Ectodermal cell (in vitro differentiated cells): ENCODE measurements around the gene LRRC4.

Source experiments
- H3K27ac ChIP-seq: 2 replicates; pipeline ENCODE4 v1.7.0; 2013; ENCODE audit warnings: mild to moderate bottlenecking, low read depth, low read length; ENCODE audit not compliant: insufficient read depth, poor library complexity, severe bottlenecking
- H3K27me3 ChIP-seq: 2 replicates; pipeline ENCODE4 v1.7.0; 2013; ENCODE audit warnings: mild to moderate bottlenecking, low read length; ENCODE audit not compliant: insufficient read depth, control insufficient read depth, poor library complexity, severe bottlenecking
- H3K36me3 ChIP-seq: one replicate; pipeline ENCODE4 v1.7.0; 2013; ENCODE audit warnings: low read length; ENCODE audit not compliant: control insufficient read depth, insufficient read depth
- H3K4me1 ChIP-seq: one replicate; pipeline ENCODE4 v1.7.0; 2013; ENCODE audit warnings: low read length; ENCODE audit not compliant: control insufficient read depth, insufficient read depth
- H3K4me3 ChIP-seq: 2 replicates; pipeline ENCODE4 v1.7.0; 2013; ENCODE audit warnings: low read depth, low read length, control low read depth; ENCODE audit not compliant: insufficient read depth
- H3K9me3 ChIP-seq: 2 replicates; pipeline ENCODE4 v1.7.0; 2013; ENCODE audit warnings: mild to moderate bottlenecking, low read length, moderate library complexity; ENCODE audit not compliant: control insufficient read depth
- WGBS, 2 experiments: methylation state at CpG; one replicate each; pipeline ENCODE4 v1.1.7; 2013; ENCODE audit warnings: missing lambda C conversion rate in 2 of 2; 5-methylcytosine and 5-hydroxymethylcytosine counted together

The LRRC4 gene

DNA sequence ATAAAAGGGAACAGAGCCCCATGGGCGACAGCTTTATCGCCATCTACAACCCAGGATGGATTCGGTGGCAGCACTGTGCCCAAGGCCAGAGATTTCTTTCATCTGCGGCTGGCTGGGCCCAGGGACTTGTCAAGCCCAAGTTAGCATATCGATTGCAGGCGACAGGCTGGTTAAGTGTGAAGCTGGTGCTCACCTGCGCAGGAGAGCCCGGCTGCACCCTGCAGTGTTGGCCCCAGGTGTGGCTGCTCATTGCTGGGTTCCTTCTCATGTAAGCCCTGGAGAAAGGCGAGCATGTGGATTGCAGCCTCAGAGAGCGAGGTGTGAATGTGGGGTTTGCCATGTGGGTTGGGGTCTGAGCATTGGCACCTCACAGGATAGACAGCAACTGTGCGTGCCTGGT is 40.6 kb upstream of the LRRC4 start:
- peaks cover 26% of the 10 kb centered on the region for H3K4me1 ChIP-seq
- no peaks in the 10 kb centered on the region for H3K27me3 ChIP-seq
- WGBS, 2 experiments: 87 to 89% methylated on average over 11 of the region's 11 CpGs
- H3K4me3 ChIP-seq: no peak overlapping the region
- H3K36me3 ChIP-seq: no peaks in the 10 kb centered on the region
- H3K27ac ChIP-seq: no peak overlapping the region
- no peaks in the 10 kb centered on the region for H3K9me3 ChIP-seq

GRCh38 chr7:128071376-128071775 is 40.1 kb upstream of the LRRC4 start:
- peaks cover 24% of the 10 kb centered on the region for H3K4me1 ChIP-seq
- H3K9me3 ChIP-seq: no peaks in the 10 kb centered on the region
- no peaks in the 10 kb centered on the region for H3K27me3 ChIP-seq
- no peaks in the 10 kb centered on the region for H3K36me3 ChIP-seq
- no peak overlapping the region for H3K27ac ChIP-seq
- no peak overlapping the region for H3K4me3 ChIP-seq
- 94 to 98% methylated on average over 6 of the region's 6 CpGs for WGBS, 2 experiments

DNA sequence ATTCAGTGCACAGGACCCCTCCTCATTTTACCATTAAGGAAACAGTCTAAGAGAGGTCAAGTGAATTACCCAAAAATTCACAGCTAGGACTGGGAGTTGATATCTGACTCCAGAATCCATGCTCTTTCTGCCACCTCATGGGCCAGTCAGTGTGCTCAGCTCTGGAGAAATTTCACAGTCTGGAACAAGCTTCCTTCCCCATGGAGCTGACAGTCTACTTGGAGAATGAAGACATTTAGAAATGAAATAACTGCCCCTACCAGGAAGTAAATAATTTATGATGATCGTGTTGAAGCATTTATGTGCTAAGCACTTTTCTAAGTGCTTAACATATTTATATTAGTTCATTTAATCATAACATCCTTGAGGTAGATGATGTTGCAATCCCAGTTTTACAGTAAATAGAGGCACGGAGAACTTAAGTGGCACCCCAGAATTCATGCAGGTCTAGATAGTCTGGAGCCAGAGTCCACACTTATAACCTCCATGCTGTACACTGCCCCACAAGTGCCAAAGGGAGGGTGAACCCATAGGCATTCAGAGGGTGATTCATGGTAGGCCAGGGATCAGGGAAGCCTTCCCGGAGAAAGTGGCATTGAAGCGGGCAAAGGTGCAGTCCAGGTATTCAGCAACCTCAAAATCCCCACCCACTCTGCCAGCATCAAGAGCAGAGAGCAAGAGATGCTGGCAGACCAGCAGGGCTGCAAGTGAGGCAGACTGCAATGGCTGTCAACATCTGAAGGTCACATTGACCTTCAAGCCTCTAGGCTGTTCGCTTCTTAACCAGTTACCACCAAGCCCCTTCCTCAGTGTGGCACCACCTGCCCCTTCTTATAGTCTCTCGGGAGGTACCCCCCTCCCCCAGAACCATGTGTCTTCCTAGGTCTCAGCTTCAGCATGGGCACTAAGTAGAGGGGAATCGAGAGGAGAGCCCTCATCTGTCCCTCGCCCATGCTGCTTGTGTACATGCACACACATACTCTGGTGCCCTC is 38.4 kb upstream of the LRRC4 start:
- Histone ChIP-seq H3K36me3 (no peaks in the 10 kb centered on the region), H3K27ac (no peak overlapping the region), H3K4me3 (no peak overlapping the region), H3K27me3 (no peaks in the 10 kb centered on the region), H3K4me1 (peaks cover 8% of the 10 kb centered on the region), H3K9me3 (no peaks in the 10 kb centered on the region)
- WGBS, 2 experiments: 91 to 96% methylated on average over 7 of the region's 8 CpGs

DNA sequence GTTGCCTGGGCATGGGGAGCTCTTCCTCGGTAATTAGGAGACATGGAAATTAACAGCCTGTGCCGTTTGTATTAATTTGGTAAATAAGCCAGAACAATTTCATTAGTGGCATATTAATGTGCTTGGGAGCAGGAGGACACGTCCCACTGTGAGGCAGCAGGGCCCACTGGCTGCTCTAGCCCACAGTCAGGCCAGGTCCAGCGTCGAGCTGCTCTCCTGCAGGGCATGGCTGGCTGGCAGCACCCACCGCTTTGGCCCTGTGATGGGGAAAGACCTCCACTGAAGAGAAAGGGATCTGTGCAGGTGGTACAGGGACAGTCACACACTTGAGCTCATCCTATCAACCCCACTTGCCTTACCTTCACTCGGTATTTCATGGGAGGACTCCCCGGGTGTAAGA is 37.5 kb upstream of the LRRC4 start:
- H3K27me3 ChIP-seq: no peaks in the 10 kb centered on the region
- 93 to 94% methylated on average over 8 of the region's 8 CpGs for WGBS, 2 experiments
- H3K9me3 ChIP-seq: no peaks in the 10 kb centered on the region

GRCh38 chr7:128067983-128068382 is 36.7 kb upstream of the LRRC4 start:
- H3K4me3 ChIP-seq: no peak overlapping the region
- no peaks in the 10 kb centered on the region for H3K36me3 ChIP-seq
- H3K27me3 ChIP-seq: no peaks in the 10 kb centered on the region
- 91 to 92% methylated on average over 5 of the region's 5 CpGs for WGBS, 2 experiments
- H3K9me3 ChIP-seq: no peaks in the 10 kb centered on the region
- peaks cover 8% of the 10 kb centered on the region for H3K4me1 ChIP-seq
- no peak overlapping the region for H3K27ac ChIP-seq

More for the DNA sequence above, 37.5 kb upstream of the LRRC4 start:
- Histone ChIP-seq H3K27ac (no peak overlapping the region), H3K36me3 (no peaks in the 10 kb centered on the region), H3K4me1 (peaks cover 8% of the 10 kb centered on the region), H3K4me3 (no peak overlapping the region)

DNA sequence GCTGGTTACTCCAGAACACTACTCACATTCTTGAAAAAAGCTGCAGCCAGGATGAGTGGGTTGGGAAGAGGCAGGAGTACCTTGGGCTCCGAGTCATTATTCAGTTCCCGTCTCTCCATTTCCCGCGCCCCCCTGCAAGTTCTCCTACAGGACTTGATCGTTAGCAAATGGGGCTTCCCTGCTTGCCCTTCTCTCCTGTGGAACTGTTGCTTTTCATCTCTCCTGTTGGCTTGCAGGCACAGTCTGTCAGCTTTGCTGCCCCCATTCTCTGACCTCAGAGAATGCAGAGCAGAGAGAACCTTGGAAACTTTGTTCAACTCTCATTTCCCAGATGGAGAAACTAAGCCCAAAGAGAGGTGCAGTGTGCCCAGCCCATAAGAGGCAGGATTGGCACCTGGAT is 35.6 kb upstream of the LRRC4 start:
- H3K4me3 ChIP-seq: no peak overlapping the region
- H3K27me3 ChIP-seq: no peaks in the 10 kb centered on the region
- H3K4me1 ChIP-seq: peaks cover 11% of the 10 kb centered on the region
- H3K27ac ChIP-seq: no peak overlapping the region
- H3K9me3 ChIP-seq: no peaks in the 10 kb centered on the region
- H3K36me3 ChIP-seq: no peaks in the 10 kb centered on the region
- WGBS, 2 experiments: 70 to 74% methylated on average over 5 of the region's 5 CpGs

DNA sequence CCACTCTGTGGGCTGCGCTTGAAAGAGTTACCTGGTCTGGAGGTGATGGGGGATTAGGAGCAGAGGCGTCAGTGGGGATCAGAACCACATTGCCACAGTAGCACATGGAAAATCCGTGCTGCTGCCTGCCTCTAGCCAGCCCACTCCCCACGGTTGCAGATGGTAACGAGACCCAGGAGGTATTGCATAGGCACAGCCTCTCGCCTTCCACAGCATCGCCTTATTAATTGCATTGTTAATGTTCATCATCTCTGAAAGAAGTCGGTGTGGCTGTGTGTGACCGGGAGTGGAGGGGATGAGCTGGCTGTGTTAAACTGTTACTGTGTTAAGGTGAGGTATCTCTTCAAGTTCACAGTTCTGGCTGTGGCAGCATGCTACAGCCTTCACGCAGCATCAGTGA is 35.2 kb upstream of the LRRC4 start:
- Histone ChIP-seq H3K27me3 (no peaks in the 10 kb centered on the region), H3K9me3 (no peaks in the 10 kb centered on the region), H3K27ac (no peak overlapping the region), H3K36me3 (no peaks in the 10 kb centered on the region), H3K4me1 (peaks cover 15% of the 10 kb centered on the region), H3K4me3 (no peak overlapping the region)
- 93 to 94% methylated on average over 10 of the region's 10 CpGs for WGBS, 2 experiments

DNA sequence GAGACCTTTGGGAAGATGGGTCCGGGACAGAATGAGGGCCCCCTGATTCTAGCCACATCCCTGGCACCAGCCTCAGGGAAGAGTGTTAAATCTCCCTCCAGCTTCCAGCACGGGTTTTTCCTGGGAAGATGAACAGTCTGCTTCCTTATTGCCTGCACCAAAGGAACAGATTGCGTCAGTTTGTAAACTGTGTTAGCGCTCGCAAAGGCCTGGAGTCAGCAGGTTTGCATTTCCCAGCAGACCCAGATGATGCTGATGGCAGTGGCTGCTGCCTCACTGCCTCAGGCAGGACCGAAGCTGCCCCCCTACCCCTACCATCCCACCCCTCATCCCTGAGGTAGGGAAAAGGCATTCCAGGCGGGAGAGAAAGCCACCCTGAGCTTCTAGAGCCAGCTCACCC is 34.6 kb upstream of the LRRC4 start:
- H3K9me3 ChIP-seq: no peaks in the 10 kb centered on the region
- peaks cover 18% of the 10 kb centered on the region for H3K4me1 ChIP-seq
- H3K27ac ChIP-seq: no peak overlapping the region
- H3K27me3 ChIP-seq: no peaks in the 10 kb centered on the region
- 92 to 93% methylated on average over 7 of the region's 7 CpGs for WGBS, 2 experiments
- no peaks in the 10 kb centered on the region for H3K36me3 ChIP-seq
- no peak overlapping the region for H3K4me3 ChIP-seq

DNA sequence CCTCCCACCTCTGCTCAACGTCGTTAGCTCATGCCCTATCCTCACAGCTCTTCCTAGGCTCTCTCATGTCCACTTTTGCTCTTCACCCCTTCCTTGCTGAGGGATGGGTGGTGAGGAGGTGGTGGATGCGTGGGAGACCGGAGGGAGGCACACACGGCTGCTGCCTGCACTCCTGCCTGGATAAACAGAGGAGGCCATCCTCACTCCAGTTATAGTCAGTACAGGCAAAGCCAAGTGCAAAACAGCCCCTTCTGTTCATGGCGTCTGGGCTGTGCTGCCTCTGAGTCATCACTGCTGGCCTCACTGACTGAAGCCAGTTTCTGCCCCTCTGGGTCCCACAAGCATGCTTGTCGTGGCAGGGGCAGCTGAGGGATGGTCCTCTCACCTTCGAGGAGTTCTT is 31.9 kb upstream of the LRRC4 start:
- H3K4me3 ChIP-seq: no peak overlapping the region
- H3K27ac ChIP-seq: no peak overlapping the region
- no peaks in the 10 kb centered on the region for H3K9me3 ChIP-seq
- peaks cover 34% of the 10 kb centered on the region for H3K4me1 ChIP-seq
- 96% methylated on average over 8 of the region's 8 CpGs for WGBS, 2 experiments
- no peaks in the 10 kb centered on the region for H3K27me3 ChIP-seq
- no peaks in the 10 kb centered on the region for H3K36me3 ChIP-seq

DNA sequence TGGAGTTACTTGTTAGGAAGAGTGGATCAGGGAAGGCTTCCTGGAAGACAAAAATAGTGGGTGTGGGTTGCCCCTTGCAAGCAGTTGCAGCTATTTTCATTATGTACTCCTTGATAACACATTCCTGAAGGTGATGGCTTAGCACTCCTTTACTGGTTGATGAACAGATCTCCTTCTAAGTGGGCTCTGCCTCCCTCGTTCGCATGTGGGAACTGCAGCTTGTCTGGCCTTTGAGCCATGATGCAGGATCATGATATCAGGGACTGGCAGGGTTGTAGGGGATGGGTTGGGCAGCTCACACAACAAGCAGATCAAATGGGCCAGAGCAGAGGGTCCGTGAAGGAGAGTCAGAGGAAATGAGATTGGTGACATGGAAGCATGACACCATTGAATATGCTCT is 28.8 kb upstream of the LRRC4 start:
- no peak overlapping the region for H3K27ac ChIP-seq
- no peaks in the 10 kb centered on the region for H3K9me3 ChIP-seq
- H3K4me1 ChIP-seq: peaks cover 26% of the 10 kb centered on the region
- H3K36me3 ChIP-seq: no peaks in the 10 kb centered on the region
- WGBS, 2 experiments: 82 to 92% methylated on average over 3 of the region's 3 CpGs
- no peak overlapping the region for H3K4me3 ChIP-seq
- no peaks in the 10 kb centered on the region for H3K27me3 ChIP-seq
